HG03354 (cell line): ENCODE measurements around the gene RASSF8.

Source experiments
- ATAC-seq: cut with Tn5 transposase; IDR thresholded peaks from one replicate; pipeline ENCODE4 v1.9.1; 2021; ENCODE audit warnings: mild to moderate bottlenecking; ENCODE audit not compliant: unreplicated experiment, poor library complexity, severe bottlenecking

Gene RASSF8

DNA sequence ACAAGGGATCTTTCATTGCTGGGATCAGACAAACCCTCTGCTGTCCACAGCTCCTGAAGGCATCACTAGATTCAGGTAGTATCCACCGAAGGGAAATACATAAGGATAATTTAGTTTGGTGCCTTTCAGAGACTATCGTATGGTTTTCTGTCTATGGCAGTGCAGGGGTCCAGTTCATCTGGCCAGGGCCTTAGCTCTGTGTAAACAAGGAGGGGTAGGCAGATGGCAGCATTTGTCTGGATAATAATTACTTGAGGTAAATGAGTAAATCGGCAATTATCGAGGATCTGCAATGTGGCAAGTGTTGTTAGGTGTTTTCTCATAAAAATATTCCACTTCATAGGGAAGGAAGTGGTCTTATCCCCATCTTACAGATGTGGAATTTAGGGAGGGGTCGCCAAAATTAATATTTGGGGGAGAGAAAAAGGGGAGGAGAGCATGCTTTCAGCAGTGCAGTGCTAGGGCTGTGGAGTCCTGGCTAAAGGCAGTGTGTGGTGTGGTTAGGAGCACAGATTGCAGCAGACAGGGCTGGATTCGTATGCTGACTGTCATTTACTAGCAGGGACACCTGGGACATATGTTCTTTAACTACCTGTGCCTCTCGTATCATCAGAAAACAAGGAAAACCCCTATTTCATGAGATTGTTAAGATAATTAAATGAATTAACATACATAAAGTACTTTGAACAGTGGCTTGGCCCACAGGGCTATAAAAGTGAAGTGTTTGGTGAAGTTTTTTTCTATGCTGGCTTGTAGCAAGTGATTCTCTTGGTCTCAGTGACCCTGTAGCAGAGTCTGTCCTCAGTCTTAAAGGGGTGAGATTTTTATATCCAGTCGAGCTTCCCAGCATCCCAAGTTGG is 27.1 kb downstream of the RASSF8 start:
- no peak for ATAC-seq

DNA sequence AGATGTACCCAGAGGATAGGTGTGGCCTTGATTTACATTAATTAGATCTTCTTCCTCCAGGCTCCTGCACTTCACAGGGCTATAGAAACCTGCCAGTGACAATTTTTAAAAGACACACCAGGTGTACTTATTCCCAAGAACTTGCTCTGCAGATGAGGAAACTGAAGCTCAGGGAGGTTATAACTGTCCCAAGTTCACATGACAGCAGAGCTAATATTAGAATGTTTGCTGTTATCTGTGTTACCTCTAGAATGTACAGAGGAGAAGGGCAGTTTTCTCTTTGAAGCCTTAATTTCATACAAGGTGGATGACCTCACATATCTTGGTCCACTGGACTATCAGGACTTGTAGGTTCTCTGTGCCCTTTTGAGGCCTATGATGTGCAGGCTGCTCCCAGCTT is 27.7 kb downstream of the RASSF8 start:
- ATAC-seq = no peak

GRCh38 chr12:25988505-25988904 is 30.0 kb downstream of the RASSF8 start:
- no peak for ATAC-seq

GRCh38 chr12:25990495-25990894 is 32.0 kb downstream of the RASSF8 start:
- no peak for ATAC-seq

DNA sequence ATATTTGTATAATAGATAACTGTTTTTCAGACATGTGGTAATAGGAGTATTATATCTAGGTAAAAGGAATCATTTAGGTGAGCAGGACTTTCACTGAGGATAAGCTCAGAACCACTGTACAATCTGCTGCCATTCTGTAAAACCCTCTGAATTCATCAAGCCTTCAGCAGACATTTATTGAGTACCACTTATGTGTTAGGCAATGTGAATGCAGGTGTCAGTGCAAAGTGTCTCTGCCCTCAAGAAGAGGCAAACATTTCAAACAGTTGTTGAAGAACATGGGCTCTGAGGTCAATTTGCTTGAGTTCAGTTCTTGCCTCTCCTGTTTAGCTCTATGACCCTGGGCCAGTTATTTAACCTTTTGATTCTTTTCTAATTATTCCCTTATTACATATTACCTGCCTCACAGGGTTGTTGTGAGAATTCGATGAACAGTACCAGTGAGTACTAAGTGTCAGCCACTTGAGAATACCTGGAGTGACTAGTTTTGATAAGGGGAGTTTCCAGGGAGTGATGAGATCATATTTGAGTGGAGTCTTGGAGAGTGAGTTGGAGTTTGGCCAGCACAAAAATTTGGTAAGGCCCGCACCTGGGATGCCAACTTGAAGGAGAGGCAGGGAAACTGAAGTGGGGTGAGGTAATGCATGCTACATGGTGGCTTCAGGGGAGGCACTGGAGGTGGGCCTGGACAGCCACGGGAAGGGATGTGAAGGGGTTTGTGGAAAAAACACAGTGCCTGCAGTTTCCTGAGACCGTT is 33.7 kb downstream of the RASSF8 start:
- ATAC-seq = no peak

GRCh38 chr12:25993901-25994651 is 35.6 kb downstream of the RASSF8 start:
- ATAC-seq = no peak

DNA sequence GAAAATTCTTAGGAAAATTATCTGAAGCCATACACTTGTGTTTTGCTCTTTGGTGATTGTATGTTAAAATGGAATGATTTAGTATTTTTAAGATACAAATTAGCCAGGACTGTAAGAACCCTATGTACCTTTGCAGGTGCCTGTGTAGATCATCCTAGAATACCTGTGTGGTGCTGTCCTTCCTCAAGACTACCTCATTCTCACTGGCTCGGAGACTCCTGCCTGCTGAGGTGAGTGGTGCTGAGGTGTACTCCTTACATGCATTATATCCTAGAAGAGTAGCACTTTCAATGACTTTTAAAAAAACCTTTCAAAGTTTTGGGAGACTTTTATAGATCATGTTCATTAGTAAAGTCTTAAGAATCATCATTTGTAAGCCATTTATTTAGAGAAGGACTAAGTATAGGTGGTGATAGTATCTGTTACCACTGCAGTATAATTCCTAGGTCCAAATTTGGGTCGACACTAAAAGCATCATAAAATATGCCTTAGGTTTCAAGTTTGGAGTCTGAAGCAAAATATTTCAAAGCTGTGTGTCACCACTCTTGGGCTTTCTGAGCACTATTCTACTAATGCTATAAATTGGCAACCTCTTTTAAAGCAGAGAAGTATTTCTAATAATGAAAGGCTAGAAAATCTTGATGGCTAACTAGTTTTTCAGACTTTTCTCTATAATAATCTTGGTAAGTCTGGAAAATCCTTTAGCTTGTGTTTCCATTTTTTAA is 36.6 kb downstream of the RASSF8 start:
- no peak for ATAC-seq

GRCh38 chr12:25995906-25996305 is 37.4 kb downstream of the RASSF8 start:
- no peak for ATAC-seq

DNA sequence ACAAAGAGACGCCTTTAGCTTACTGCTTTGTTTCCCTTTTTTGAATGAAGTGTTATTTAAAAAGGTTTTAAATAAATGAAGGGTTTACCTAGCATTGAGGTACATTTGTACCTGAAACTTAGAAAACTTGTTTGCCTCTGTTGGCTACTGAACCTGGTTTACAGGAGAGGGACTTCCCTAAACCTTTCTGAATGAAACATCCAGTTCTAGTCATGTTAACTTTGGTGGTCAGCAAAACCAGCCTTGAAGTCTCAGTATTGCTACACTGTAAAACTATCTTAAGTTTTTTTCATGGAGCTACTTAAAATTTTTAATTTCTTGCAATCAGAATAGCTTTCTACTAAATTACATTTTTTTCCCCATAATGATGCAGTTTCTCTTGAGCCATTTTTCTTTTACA is 38.2 kb downstream of the RASSF8 start:
- ATAC-seq = no peak

DNA sequence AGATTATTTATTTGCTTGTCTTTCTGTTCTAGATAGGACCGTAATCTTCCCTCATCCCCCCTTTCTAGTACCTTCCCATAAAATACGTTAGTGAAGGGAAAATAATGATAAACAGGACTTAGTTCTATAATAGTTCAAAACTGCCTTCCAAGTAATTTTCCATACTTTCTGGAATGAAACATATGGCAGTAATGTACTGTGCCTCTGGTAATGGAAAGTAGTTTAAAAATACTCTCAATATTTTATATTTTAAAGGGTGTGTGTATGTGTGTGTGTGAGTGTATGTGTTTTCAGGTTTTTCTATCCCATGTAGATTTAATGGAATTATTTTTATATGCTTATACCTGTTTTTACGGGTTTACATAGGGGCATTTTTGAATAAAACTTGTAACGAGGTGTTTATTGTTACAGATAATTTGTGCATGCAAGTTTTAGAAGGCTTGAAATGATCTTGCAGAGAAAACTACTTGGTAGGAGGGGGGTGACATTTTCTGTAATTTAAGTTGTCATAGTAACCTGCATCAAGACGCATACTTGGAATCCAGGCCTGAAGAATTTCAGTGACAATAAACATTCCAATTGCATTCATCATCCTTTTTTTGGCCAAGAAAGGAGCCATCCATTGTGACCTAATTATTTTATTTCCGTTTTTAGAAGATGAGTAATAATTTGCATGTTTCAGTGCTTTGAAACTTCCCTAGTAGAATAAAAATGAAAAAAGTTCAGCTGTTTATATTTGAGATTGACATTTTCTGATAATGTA is 38.9 kb downstream of the RASSF8 start:
- no peak for ATAC-seq

DNA sequence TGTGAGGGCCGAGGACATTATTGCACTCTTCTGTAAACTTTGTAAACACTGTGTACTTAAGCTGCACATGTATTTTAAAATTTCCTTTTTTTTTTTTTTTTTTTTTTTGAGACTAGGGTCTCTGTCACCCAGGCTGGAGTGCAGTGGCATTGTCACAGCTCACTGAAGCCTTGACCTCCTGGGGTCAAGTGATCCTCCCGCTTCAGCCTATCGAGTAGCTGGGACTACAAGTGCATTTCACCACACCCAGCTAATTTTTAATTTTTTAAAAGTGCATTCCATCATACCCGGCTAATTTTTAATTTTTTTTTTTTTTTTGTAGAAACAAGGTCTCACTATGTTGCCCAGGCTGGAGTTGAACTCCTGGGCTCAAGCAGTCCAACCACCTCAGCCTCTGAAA is 42.4 kb downstream of the RASSF8 start:
- ATAC-seq = no peak

GRCh38 chr12:26001530-26001929 is 43.0 kb downstream of the RASSF8 start:
- ATAC-seq = no peak

- ATAC-seq = no peak
Measured at GRCh38 chr12:26003065-26003464, 44.6 kb downstream of the RASSF8 start.

- ATAC-seq = no peak
Measured at GRCh38 chr12:26007566-26007965, 49.1 kb downstream of the RASSF8 start.

GRCh38 chr12:26009593-26009992 is 51.1 kb downstream of the RASSF8 start:
- no peak for ATAC-seq

DNA sequence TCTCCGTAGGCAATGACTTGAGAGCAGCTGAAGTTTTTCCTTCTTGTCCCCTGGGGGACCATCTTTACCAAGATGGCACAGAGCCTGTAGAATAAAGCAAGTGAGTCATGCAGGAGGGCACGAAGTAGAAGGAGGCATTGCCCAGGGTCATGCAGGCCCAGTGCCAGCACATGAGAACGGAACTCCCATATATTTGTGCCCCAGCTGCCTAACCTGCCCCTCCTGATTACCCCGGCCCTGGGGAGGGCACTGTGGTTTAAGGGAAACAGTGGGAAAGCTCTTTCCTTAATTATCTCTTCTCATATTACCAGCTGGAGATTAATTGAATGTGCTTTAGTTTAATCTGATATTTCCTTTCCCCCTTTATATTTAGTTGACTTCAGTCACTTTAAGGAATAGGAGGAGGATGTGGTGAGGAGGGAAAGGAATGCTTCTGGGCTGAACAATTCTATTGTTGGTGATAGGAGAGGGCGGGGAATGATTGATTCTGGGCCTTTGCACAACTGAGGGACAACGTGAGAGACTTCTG is 51.9 kb downstream of the RASSF8 start:
- ATAC-seq = no peak

DNA sequence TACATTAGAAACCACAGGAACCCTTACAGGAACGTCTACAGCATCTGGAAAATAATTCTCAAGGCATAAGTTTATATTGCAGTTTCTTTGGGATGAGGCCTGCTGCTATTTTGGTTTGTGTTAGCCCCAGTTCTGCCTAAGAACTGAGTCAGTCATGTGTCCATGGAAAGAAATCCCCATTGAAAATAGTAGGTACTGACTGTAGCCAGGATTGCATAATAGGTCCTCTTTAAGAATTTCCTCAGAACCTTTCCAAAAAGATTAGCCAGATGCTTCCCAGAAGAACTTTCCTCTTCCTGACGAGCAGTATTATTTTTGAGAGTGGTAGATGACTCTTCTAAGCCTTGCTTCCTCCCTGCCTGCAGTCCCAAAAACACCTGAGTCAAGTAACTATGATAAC is 52.6 kb downstream of the RASSF8 start:
- ATAC-seq = no peak

- ATAC-seq = no peak
Measured at GRCh38 chr12:26014085-26014484, 55.6 kb downstream of the RASSF8 start.

GRCh38 chr12:26016516-26016915 is 58.0 kb downstream of the RASSF8 start:
- ATAC-seq = no peak
